Neural cell (in vitro differentiated cells): ENCODE data around the gene ARPIN. TPM values are rescaled to one million over a fixed set of nuclear protein-coding genes. Genes with fewer than 3 reads are reported as not detected.

ENCODE experiments used
- H2AFZ ChIP-seq: fragments of 200-600, 300-800 bp; sonication (generic), shearing (Covaris generic); 2 replicates; pipeline ENCODE4 v1.6.0; 2014; ENCODE audit warnings: low read depth, mild to moderate bottlenecking, antibody characterized with exemption, low read length, moderate library complexity
- H3F3A ChIP-seq: fragments of 200-600 bp; shearing (Covaris generic); 2 replicates; pipeline ENCODE4 v1.6.1; 2016; ENCODE audit warnings: mild to moderate bottlenecking, moderate library complexity, mixed read lengths, antibody characterized with exemption, low read length; ENCODE audit not compliant: insufficient read depth, poor library complexity, severe bottlenecking
- H3K27ac ChIP-seq: fragments of 200-600, 300-800 bp; sonication (generic), shearing (Covaris generic); 2 replicates; pipeline ENCODE4 v1.5.1; 2014; ENCODE audit warnings: mild to moderate bottlenecking, low read length, moderate library complexity
- H3K27me3 ChIP-seq: fragments of 300-800, 200-600 bp; sonication (generic), shearing (Covaris generic); 2 replicates; pipeline ENCODE4 v1.6.0; 2014; ENCODE audit warnings: mild to moderate bottlenecking, low read depth, low read length, moderate library complexity; ENCODE audit not compliant: insufficient read depth
- H3K36me3 ChIP-seq: fragments of 300-800, 200-600 bp; sonication (generic), shearing (Covaris generic); 2 replicates; pipeline ENCODE4 v1.5.1; 2014; ENCODE audit warnings: mild to moderate bottlenecking, antibody characterized with exemption, low read length, moderate library complexity; ENCODE audit not compliant: insufficient read depth
- H3K4me2 ChIP-seq: fragments of 300-800, 200-600 bp; sonication (generic), shearing (Covaris generic); 2 replicates; pipeline ENCODE4 v1.6.0; 2014; ENCODE audit warnings: mild to moderate bottlenecking, low read length
- H3K4me3 ChIP-seq: fragments of 300-800, 200-600 bp; sonication (generic), shearing (Covaris generic); 2 replicates; pipeline ENCODE4 v1.5.1; 2014; ENCODE audit warnings: mild to moderate bottlenecking, low read length, moderate library complexity
- H3K79me2 ChIP-seq: fragments of 200-600 bp; shearing (Covaris generic); replicated peaks from 2 replicates; pipeline ENCODE4 v1.6.0; 2014; ENCODE audit warnings: mild to moderate bottlenecking, low read length, moderate library complexity; ENCODE audit not compliant: insufficient read depth
- H3K9ac ChIP-seq: fragments of 300-800, 200-600 bp; sonication (generic), shearing (Covaris generic); 2 replicates; pipeline ENCODE4 v1.6.1; 2016; ENCODE audit warnings: mild to moderate bottlenecking, low read length, mixed read lengths
- H3K9me2 ChIP-seq: fragments of 200-600 bp; shearing (Covaris generic); 2 replicates; pipeline ENCODE4 v1.6.1; 2016; ENCODE audit warnings: mild to moderate bottlenecking, low read length, mixed read lengths; ENCODE audit not compliant: insufficient read depth
- H3K9me3 ChIP-seq: fragments of 200-600, 300-800 bp; sonication (generic), shearing (Covaris generic); 2 replicates; pipeline ENCODE4 v1.6.1; 2016; ENCODE audit warnings: mild to moderate bottlenecking, mixed run types, low read length, moderate library complexity, mixed read lengths
- H4K20me1 ChIP-seq: fragments of 200-600 bp; shearing (Covaris generic); 2 replicates; pipeline ENCODE4 v1.6.1; 2016; ENCODE audit warnings: mild to moderate bottlenecking, mixed run types; ENCODE audit not compliant: insufficient read depth
- CTCF ChIP-seq: fragments of 450-650 bp; IDR thresholded peaks from 2 replicates; pipeline ENCODE4 v1.5.1; 2014; ENCODE audit warnings: antibody characterized with exemption, mild to moderate bottlenecking, moderate library complexity; ENCODE audit not compliant: poor library complexity, severe bottlenecking
- EP300 ChIP-seq: fragments of 450-650 bp; conservative IDR thresholded peaks from 2 replicates; pipeline ENCODE4 v1.6.1; 2014; ENCODE audit warnings: antibody characterized with exemption, mild to moderate bottlenecking, moderate library complexity; ENCODE audit not compliant: poor library complexity, severe bottlenecking
- EZH2 ChIP-seq: fragments of 200-600, 300-800 bp; shearing (Covaris generic), sonication (generic); IDR thresholded peaks from 2 replicates; pipeline ENCODE4 v1.6.1; 2014; ENCODE audit warnings: antibody characterized with exemption, low read length, borderline replicate concordance, mild to moderate bottlenecking; ENCODE audit not compliant: insufficient read depth, poor library complexity, severe bottlenecking
- MXI1 ChIP-seq: fragments of 450-650 bp; conservative IDR thresholded peaks from 2 replicates; pipeline ENCODE4 v1.6.1; 2014; ENCODE audit warnings: antibody characterized with exemption, mild to moderate bottlenecking; ENCODE audit not compliant: poor library complexity, severe bottlenecking
- POLR2AphosphoS5 ChIP-seq: IDR thresholded peaks from 2 replicates; pipeline ENCODE4 v1.6.1; 2012
- RAD21 ChIP-seq: fragments of 450-650 bp; conservative IDR thresholded peaks from 2 replicates; pipeline ENCODE4 v1.6.1; 2014; ENCODE audit warnings: antibody characterized with exemption, mild to moderate bottlenecking, moderate library complexity
- REST ChIP-seq: IDR thresholded peaks from 2 replicates; pipeline ENCODE4 v1.6.1; 2012; ENCODE audit warnings: borderline replicate concordance
- SMC3 ChIP-seq: fragments of 450-650 bp; conservative IDR thresholded peaks from 2 replicates; pipeline ENCODE4 v1.6.1; 2014; ENCODE audit warnings: antibody characterized with exemption, mild to moderate bottlenecking, moderate library complexity; ENCODE audit not compliant: poor library complexity
- TAF1 ChIP-seq: IDR thresholded peaks from 2 replicates; pipeline ENCODE4 v1.6.1; 2012; ENCODE audit warnings: low read depth
- polyA plus RNA-seq: library from polyadenylated mRNA; depleted of rRNA; stranded (reverse); fragments of >200 nt; gene quantifications from 2 replicates; pipeline ENCODE4 v1.2.3, GENCODE V29; 2014

The ARPIN gene
- polyA plus RNA-seq, 1 donor from 2014 or later: 2.7 TPM

GRCh38 chr15:89907289-89907688 is 5.5 kb downstream of the ARPIN start:
- H3K27ac ChIP-seq: no peak overlapping the region
- H3K79me2 ChIP-seq: no peaks in the 10 kb centered on the region
- H4K20me1 ChIP-seq: no peaks in the 10 kb centered on the region
- no peaks in the 10 kb centered on the region for H3K9me2 ChIP-seq
- TF ChIP-seq TAF1: no peak
- TF ChIP-seq EZH2: no peak
- TF ChIP-seq CTCF: no peak
- TF ChIP-seq EP300: no peak
- TF ChIP-seq POLR2AphosphoS5: no peak
- no peak for TF ChIP-seq RAD21
- H3K9me3 ChIP-seq: no peaks in the 10 kb centered on the region
- H3K4me2 ChIP-seq: no peak overlapping the region
- peaks cover 2% of the 10 kb centered on the region for H3K27me3 ChIP-seq
- H3F3A ChIP-seq: no peaks in the 10 kb centered on the region
- H2AFZ ChIP-seq: no peak overlapping the region
- no peaks in the 10 kb centered on the region for H3K36me3 ChIP-seq
- H3K9ac ChIP-seq: no peak overlapping the region
- H3K4me3 ChIP-seq: no peak overlapping the region

- Histone ChIP-seq H3K4me3 (no peak overlapping the region), H3K4me2 (no peak overlapping the region), H3F3A (no peaks in the 10 kb centered on the region), H3K9ac (no peak overlapping the region), H3K79me2 (no peaks in the 10 kb centered on the region), H3K36me3 (no peaks in the 10 kb centered on the region), H2AFZ (no peak overlapping the region), H3K9me2 (no peaks in the 10 kb centered on the region), H3K9me3 (no peaks in the 10 kb centered on the region), H4K20me1 (no peaks in the 10 kb centered on the region), H3K27ac (no peak overlapping the region), H3K27me3 (no peaks in the 10 kb centered on the region)
- TF ChIP-seq EZH2 (no peak), RAD21 (no peak), EP300 (no peak), POLR2AphosphoS5 (no peak), TAF1 (no peak), SMC3 (no peak), REST (no peak), CTCF (no peak), MXI1 (no peak)
These were observed 6.8 kb downstream of the ARPIN start for GRCh38 chr15:89905846-89906378.
